Upper lobe of left lung (tissue), 4 donors: ENCODE measurements around the gene C10orf120.

Experiments used
- CTCF ChIP-seq, 6 experiments: fragments of 450-650 bp in 4 of 6; fragments of 200-600 bp in 2 of 6; sonication (generic) in 2 of 6; IDR thresholded peaks; one replicate each; pipeline ENCODE4 v1.5.1; 2016 to 2019; ENCODE audit warnings: antibody characterized with exemption in 6 of 6
- EP300 ChIP-seq, 4 donors: sonication (generic); formaldehyde crosslinking; IDR thresholded peaks; one replicate each; pipeline ENCODE4 v1.5.1; 2017; ENCODE audit warnings: antibody characterized with exemption in 4 of 4, control low read depth in 2 of 4
- POLR2A ChIP-seq, 4 donors: fragments of 450-650 bp; IDR thresholded peaks; one replicate each; pipeline ENCODE4 v1.5.1; 2016 to 2017; ENCODE audit warnings: antibody characterized with exemption in 4 of 4, mild to moderate bottlenecking in 2 of 4
- POLR2AphosphoS5 ChIP-seq, 2 donors: sonication (generic); formaldehyde crosslinking; IDR thresholded peaks; one replicate each; pipeline ENCODE4 v1.5.1; 2017; ENCODE audit warnings: antibody characterized with exemption in 2 of 2

DNA sequence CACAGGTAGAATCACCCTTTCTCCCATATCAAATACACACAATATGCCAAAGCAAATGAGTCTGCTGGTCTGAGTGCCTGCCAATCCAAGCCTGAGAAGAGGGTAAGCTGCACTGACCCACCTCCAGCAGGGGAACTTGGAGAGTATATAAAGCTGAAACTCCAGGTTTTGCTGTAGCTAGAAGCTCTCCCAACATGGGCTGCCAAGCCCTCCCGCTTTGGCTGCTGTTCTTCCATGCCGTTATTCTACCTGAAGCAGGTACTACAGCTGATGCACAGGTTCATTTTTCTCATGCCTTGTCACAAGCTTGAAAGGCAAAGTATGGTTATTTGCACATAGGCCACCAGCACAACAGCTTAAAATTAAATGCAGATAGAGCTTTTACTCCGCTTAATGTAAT, 21.5 kb upstream of the C10orf120 start:
- TF ChIP-seq CTCF (IDR thresholded peaks at IDR 0.05): no peak
- no peak for TF ChIP-seq POLR2A (IDR thresholded peaks at IDR 0.05)
- TF ChIP-seq POLR2AphosphoS5 (IDR thresholded peaks at IDR 0.05): no peak
- no peak for TF ChIP-seq EP300 (IDR thresholded peaks at IDR 0.05)
